ENCODE measurements around the gene ATG10.

DNA sequence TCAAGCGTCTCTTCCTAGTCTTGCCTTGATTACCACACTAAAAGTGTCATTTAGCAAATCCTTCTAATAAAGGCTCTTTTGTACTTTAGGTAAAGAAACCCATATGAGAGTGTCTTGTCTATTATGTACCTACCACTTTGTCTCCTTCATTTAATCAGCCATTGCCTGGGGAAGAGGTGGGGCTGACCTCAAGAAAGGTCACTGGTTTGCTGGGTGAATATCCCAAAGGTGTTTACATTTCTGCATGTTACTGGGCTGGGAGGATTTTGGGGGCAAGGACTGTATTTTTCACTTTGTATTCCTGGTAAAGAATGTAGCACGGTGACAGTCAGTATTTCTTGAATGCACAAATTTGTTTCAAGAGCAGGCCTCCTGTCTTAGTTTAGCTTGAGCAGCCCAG, 318.2 kb downstream of the ATG10 start:
- TF ChIP-seq CHD2 (IDR thresholded peaks at IDR 0.05; ENCODE audit: low read length) (no peak), POLR2A (IDR thresholded peaks at IDR 0.05; ENCODE audit: control extremely low read depth in 1 of 2, low read depth in 2 of 2, low read length in 2 of 2) (no peak), CREB1 (IDR thresholded peaks at IDR 0.05) (no peak), POLR2AphosphoS5 (IDR thresholded peaks at IDR 0.05; ENCODE audit: low read depth, low read length) (no peak), NRF1 (IDR thresholded peaks at IDR 0.05; ENCODE audit: low read depth, low read length) (no peak)
- TF ChIP-seq, protein P1, sequence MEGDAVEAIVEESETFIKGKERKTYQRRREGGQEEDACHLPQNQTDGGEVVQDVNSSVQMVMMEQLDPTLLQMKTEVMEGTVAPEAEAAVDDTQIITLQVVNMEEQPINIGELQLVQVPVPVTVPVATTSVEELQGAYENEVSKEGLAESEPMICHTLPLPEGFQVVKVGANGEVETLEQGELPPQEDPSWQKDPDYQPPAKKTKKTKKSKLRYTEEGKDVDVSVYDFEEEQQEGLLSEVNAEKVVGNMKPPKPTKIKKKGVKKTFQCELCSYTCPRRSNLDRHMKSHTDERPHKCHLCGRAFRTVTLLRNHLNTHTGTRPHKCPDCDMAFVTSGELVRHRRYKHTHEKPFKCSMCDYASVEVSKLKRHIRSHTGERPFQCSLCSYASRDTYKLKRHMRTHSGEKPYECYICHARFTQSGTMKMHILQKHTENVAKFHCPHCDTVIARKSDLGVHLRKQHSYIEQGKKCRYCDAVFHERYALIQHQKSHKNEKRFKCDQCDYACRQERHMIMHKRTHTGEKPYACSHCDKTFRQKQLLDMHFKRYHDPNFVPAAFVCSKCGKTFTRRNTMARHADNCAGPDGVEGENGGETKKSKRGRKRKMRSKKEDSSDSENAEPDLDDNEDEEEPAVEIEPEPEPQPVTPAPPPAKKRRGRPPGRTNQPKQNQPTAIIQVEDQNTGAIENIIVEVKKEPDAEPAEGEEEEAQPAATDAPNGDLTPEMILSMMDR (IDR thresholded peaks at IDR 0.05; ENCODE audit: control extremely low read depth in 1 of 3, insufficient read depth in 1 of 3, low read depth in 1 of 3, low read length in 3 of 3) = no peak

Measured in H1 (cell line).